Measurements from ENCODE around the gene PIM1.

The PIM1 gene

DNA sequence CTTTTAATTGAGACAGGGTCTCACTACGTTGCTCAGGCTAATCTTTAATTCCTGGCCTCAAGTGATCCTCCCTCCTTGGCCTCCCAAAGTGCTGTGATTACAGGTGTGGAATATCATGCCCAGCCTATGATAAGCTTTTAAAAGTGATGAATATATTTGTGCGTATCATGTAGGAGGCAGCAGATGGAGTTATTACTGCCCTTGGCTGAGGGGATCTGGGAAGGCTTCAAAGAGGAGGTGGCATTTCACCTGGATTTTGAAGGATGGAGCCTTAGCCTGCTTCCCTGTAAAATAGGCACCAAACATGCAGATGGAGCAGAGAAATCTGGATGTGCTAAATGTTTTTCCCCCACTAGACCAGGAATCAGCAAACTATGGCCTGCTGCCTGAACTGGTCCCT lies 10.1 kb downstream of the PIM1 start:
- TF ChIP-seq CEBPB (IDR thresholded peaks at IDR 0.05) (no peak), FOXM1 (IDR thresholded peaks at IDR 0.05; ENCODE audit: borderline replicate concordance, low read depth) (no peak), NFIC (IDR thresholded peaks at IDR 0.05) (no peak), EP300 (IDR thresholded peaks at IDR 0.05; ENCODE audit: borderline replicate concordance) (no peak), RAD21 (IDR thresholded peaks at IDR 0.05; ENCODE audit: low read depth) (no peak), TAF1 (IDR thresholded peaks at IDR 0.05; ENCODE audit: low read depth) (no peak), TEAD4 (IDR thresholded peaks at IDR 0.05) (no peak), CREB1 (IDR thresholded peaks at IDR 0.05; ENCODE audit: low read depth) (no peak), YY1 (IDR thresholded peaks at IDR 0.05; ENCODE audit: low read depth) (no peak)
- TF ChIP-seq, protein P1, sequence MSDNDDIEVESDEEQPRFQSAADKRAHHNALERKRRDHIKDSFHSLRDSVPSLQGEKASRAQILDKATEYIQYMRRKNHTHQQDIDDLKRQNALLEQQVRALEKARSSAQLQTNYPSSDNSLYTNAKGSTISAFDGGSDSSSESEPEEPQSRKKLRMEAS (IDR thresholded peaks at IDR 0.05) = no peak
- TF ChIP-seq, protein P2, sequence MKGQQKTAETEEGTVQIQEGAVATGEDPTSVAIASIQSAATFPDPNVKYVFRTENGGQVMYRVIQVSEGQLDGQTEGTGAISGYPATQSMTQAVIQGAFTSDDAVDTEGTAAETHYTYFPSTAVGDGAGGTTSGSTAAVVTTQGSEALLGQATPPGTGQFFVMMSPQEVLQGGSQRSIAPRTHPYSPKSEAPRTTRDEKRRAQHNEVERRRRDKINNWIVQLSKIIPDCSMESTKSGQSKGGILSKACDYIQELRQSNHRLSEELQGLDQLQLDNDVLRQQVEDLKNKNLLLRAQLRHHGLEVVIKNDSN (IDR thresholded peaks at IDR 0.05) = no peak

DNA sequence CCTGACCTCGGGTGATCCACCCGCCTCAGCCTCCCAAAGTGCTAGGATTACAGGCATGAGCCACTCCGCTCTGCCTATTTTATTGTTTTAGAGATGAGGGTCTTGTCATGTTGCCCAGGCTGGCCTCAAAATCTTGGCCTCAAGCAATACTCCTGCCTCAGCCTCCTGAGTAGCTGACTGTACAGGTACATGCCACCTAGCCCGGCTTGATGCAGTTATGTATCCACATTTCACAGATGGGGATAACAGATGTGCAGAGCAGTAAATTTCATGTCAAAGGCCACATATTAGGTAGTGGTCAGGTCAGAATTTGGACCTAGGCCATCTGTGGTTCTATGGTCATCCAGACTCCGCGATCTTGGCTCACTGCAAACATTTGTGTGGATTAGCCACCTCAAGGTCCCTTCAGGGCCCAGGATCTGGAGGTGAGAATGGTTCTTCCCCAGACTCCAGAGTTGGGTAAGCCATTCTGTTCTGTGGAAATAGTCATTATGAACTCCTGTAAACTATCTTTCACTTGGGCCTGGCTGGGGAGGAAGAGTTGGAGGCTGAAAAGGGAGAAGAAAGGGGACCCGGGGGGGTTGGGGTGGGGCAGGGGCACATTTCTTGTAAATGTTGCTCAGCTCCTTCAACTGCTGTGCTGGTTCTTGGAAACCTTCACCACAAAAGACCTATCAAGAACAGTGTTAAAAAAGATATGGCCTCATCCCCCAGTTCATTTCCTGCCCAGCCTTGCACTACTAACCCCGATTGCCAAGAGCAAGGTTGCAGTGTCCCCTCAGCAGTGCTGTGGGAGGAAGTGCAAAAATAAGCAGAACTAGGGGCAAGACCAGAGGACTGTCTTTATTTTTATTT lies 13.0 kb downstream of the PIM1 start:
- no peak for TF ChIP-seq RAD21 (IDR thresholded peaks at IDR 0.05; ENCODE audit: low read depth)
- TF ChIP-seq, protein P3, sequence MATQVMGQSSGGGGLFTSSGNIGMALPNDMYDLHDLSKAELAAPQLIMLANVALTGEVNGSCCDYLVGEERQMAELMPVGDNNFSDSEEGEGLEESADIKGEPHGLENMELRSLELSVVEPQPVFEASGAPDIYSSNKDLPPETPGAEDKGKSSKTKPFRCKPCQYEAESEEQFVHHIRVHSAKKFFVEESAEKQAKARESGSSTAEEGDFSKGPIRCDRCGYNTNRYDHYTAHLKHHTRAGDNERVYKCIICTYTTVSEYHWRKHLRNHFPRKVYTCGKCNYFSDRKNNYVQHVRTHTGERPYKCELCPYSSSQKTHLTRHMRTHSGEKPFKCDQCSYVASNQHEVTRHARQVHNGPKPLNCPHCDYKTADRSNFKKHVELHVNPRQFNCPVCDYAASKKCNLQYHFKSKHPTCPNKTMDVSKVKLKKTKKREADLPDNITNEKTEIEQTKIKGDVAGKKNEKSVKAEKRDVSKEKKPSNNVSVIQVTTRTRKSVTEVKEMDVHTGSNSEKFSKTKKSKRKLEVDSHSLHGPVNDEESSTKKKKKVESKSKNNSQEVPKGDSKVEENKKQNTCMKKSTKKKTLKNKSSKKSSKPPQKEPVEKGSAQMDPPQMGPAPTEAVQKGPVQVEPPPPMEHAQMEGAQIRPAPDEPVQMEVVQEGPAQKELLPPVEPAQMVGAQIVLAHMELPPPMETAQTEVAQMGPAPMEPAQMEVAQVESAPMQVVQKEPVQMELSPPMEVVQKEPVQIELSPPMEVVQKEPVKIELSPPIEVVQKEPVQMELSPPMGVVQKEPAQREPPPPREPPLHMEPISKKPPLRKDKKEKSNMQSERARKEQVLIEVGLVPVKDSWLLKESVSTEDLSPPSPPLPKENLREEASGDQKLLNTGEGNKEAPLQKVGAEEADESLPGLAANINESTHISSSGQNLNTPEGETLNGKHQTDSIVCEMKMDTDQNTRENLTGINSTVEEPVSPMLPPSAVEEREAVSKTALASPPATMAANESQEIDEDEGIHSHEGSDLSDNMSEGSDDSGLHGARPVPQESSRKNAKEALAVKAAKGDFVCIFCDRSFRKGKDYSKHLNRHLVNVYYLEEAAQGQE (IDR thresholded peaks at IDR 0.05; ENCODE audit: low read depth) = no peak
- TF ChIP-seq EGR1 (IDR thresholded peaks at IDR 0.05) = no peak

DNA sequence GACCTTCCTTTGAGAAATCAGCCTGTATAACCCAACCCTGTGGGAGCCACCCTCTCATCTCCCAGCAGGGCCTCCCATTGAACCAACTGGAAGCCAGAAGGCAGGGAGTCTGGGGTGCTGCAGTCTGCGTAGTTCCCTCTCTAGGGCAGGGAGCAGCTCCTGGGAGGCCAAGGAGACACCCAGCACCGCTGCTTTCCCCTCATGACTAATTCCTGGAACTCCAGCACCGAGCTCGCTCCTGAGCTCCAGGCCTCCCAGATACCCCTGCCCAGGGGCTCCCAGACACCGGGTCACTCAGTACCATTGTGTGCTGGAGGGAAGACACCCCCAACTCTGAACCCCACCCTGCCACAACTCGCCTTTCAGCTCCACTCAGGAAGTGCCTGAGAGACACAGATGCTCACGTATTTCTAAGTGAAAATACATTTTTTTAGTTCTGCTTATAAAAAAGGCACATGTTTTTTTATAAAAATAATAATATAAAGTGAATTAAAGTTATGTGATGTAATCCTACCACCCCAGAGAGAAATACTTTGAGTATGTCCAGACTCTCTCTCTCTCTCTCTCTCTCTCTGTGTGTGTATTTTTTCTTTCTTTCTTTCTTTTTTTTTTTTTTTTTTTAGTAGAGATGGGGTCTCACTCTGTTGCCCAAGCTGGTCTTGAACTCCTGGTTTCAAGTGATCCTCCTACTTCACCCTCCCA lies 17.5 kb downstream of the PIM1 start:
- TF ChIP-seq CREB1 (IDR thresholded peaks at IDR 0.05; ENCODE audit: low read depth) (no peak), TEAD4 (IDR thresholded peaks at IDR 0.05) (no peak), FOXM1 (IDR thresholded peaks at IDR 0.05; ENCODE audit: borderline replicate concordance, low read depth) (no peak), ZBTB7A (IDR thresholded peaks at IDR 0.05; ENCODE audit: low read depth) (no peak), TCF12 (IDR thresholded peaks at IDR 0.05; ENCODE audit: low read depth) (no peak), EP300 (IDR thresholded peaks at IDR 0.05; ENCODE audit: borderline replicate concordance) (no peak), NFIC (IDR thresholded peaks at IDR 0.05) (no peak), TAF1 (IDR thresholded peaks at IDR 0.05; ENCODE audit: low read depth) (no peak), YY1 (IDR thresholded peaks at IDR 0.05; ENCODE audit: low read depth) (no peak), RAD21 (IDR thresholded peaks at IDR 0.05; ENCODE audit: low read depth) (no peak), EGR1 (IDR thresholded peaks at IDR 0.05) (no peak), CEBPB (IDR thresholded peaks at IDR 0.05) (no peak)
- TF ChIP-seq, protein P3 (IDR thresholded peaks at IDR 0.05; ENCODE audit: low read depth) = no peak
- TF ChIP-seq, protein P1 (IDR thresholded peaks at IDR 0.05) = no peak
- TF ChIP-seq, protein P2 (IDR thresholded peaks at IDR 0.05) = no peak

DNA sequence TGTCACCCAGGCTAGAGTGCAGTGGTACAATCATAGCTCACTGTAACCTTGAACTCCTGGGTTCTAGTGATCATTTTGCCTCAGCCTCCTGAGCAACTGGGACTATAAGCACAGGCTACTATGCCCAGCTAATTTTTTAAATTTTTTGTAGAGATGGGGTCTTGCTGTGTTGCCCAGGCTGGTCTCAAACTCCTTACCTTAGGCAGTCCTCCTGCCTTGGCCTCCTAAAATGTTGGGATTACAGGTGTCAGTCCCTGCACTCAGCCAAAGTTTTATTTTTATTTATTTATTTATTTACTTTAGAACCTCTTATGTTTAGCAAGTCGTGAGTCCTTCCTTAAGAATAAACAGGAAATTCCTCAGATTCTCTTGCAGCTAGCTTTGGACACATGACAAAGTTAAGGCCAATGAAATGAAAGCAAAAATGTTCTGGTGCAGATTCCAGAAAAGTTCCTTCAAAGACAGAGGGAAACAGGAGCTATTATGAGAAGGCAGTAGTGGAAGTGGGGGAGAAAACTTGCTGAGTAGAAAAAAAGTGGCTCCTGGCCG lies 19.1 kb downstream of the PIM1 start:
- no peak for TF ChIP-seq TCF12 (IDR thresholded peaks at IDR 0.05; ENCODE audit: low read depth)
- TF ChIP-seq, protein P1 (IDR thresholded peaks at IDR 0.05) = no peak
- TF ChIP-seq YY1 (IDR thresholded peaks at IDR 0.05; ENCODE audit: low read depth) = no peak
- no peak for TF ChIP-seq CREB1 (IDR thresholded peaks at IDR 0.05; ENCODE audit: low read depth)
- TF ChIP-seq CEBPB (IDR thresholded peaks at IDR 0.05) = no peak
- no peak for TF ChIP-seq ZBTB7A (IDR thresholded peaks at IDR 0.05; ENCODE audit: low read depth)
- no peak for TF ChIP-seq RAD21 (IDR thresholded peaks at IDR 0.05; ENCODE audit: low read depth)
- no peak for TF ChIP-seq NFIC (IDR thresholded peaks at IDR 0.05)
- TF ChIP-seq TAF1 (IDR thresholded peaks at IDR 0.05; ENCODE audit: low read depth) = no peak
- TF ChIP-seq EP300 (IDR thresholded peaks at IDR 0.05; ENCODE audit: borderline replicate concordance) = no peak
- no peak for TF ChIP-seq FOXM1 (IDR thresholded peaks at IDR 0.05; ENCODE audit: borderline replicate concordance, low read depth)
- TF ChIP-seq, protein P2 (IDR thresholded peaks at IDR 0.05) = no peak
- no peak for TF ChIP-seq EGR1 (IDR thresholded peaks at IDR 0.05)
- no peak for TF ChIP-seq TEAD4 (IDR thresholded peaks at IDR 0.05)
- TF ChIP-seq, protein P3 (IDR thresholded peaks at IDR 0.05; ENCODE audit: low read depth) = no peak
